ENCODE measurements around the gene AOAH.
A peak's percentile ranks its signal among the peaks of the same experiment; 100 is the strongest.
"Not testable (repeated sequence)": the region's sequence is repeated elsewhere in the genome, so short reads cannot be mapped to it uniquely, and the experiment has no call there.

The AOAH gene

DNA sequence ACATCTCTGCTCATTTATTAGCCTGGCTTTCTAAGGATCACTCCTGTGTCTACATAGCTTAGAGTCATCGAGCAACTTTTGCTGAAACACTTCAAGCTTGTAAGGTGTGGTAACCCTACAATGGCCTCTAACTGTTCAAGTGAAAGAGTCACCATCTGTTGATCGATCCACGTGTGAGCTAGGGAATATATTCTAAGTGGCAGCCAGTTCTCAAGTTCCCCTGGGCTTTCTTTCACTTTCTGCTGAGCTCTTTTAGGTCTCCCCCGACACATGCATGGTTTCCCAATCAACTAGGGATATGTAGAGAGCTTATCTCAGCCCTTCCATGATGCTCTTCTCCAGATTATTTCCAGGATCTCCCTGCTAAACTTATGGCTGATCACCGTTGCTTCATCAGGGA, 15.5 kb downstream of the AOAH start:
- H3K9me3 Mint-ChIP-seq, result no peaks in the 10 kb centered on the region
- H3K4me1 Mint-ChIP-seq, result peaks cover 94% of the 10 kb centered on the region
- peak overlapping the region; percentile 71 for H3K4me3 Mint-ChIP-seq
- DNase-seq (ENCODE audit: low spot score in 2 of 2) (no peak), ATAC-seq (replicated peaks; ENCODE audit: extremely low read depth, poor library complexity, severe bottlenecking) (peak; percentile 45)
- H3K27me3 Mint-ChIP-seq, result no peaks in the 10 kb centered on the region
- peak overlapping the region; percentile 92 for H3K27ac Mint-ChIP-seq (ENCODE audit: low read depth)
- H3K36me3 Mint-ChIP-seq (ENCODE audit: insufficient read depth), result peaks cover 27% of the 10 kb centered on the region

DNA sequence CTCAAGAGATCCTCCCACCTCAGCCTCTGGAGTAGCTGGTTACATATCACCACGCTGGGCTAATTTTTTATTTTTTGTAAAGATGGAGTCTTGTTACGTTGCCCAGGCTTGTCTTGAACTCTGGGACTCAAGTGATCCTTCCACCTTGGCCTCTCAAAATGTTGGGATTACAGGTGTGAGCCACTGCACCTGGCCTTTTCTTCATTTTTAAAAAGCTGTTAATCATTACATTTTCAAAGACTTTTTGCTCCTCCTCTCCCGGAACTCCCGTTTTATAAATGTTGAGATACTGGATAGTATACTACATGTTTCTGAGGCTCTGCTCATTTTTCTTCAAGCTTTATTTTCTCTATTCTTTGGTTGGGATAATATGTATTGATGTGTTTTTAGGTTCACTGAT, 16.4 kb downstream of the AOAH start:
- Mint-ChIP-seq H3K27me3 (no peaks in the 10 kb centered on the region), H3K4me3 (peak overlapping the region; percentile 71), H3K27ac (ENCODE audit: low read depth) (peak overlapping the region; percentile 92), H3K36me3 (ENCODE audit: insufficient read depth) (peaks cover 24% of the 10 kb centered on the region), H3K9me3 (no peaks in the 10 kb centered on the region), H3K4me1 (peaks cover 94% of the 10 kb centered on the region)
- DNase-seq (ENCODE audit: low spot score in 2 of 2), result no peak
- ATAC-seq (replicated peaks; ENCODE audit: extremely low read depth, poor library complexity, severe bottlenecking), result no peak

DNA sequence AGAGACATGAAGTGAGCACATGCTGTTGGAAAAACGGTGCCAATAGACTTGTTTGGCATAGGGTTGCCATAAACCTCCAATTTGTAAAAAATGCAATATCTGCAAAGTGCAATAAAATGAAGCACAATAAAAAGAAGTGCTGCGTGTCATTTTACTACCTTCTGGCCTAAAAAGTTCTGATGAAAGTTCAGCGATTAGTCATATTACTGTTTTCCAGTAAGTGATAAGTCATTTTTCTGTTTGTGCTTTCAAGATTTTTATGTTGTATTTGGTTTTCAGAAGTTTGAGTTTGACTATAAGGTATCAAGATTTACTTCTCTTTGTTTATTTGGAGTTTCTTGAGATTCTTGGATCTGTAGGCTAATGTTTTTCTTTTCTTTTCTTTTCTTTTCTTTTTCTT, 16.8 kb downstream of the AOAH start:
- Mint-ChIP-seq H3K36me3 (ENCODE audit: insufficient read depth) (peaks cover 24% of the 10 kb centered on the region), H3K4me1 (peaks cover 94% of the 10 kb centered on the region)
- DNase-seq (ENCODE audit: low spot score in 2 of 2), result no peak

DNA sequence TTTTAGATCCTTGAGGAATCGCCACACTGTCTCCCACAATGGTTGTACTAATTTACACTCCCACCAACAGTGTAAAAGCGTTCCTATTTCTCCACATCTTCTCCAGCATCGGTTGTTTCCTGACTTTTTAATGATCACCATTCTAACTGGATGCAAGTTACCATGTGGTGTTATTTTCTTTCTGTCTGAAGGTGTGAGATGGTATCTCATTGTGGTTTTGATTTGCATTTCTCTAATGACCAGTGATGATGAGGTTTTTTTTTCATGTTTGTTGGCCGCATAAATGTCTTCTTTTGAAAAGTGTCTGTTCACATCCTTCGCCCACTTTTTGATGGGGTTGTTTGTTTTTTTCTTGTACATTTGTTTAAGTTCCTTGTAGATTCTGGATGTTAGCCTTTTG, 20.4 kb downstream of the AOAH start:
- H3K27me3 Mint-ChIP-seq, result not testable (repeated sequence)
- peak overlapping the region; percentile 37 for H3K4me3 Mint-ChIP-seq
- peak overlapping the region; percentile 73 for H3K27ac Mint-ChIP-seq (ENCODE audit: low read depth)

More for the DNA sequence above, 16.8 kb downstream of the AOAH start:
- peak overlapping the region; percentile 71 for H3K4me3 Mint-ChIP-seq
- no peaks in the 10 kb centered on the region for H3K27me3 Mint-ChIP-seq
- peak overlapping the region; percentile 92 for H3K27ac Mint-ChIP-seq (ENCODE audit: low read depth)
- no peak for ATAC-seq (replicated peaks; ENCODE audit: extremely low read depth, poor library complexity, severe bottlenecking)
- H3K9me3 Mint-ChIP-seq, result no peaks in the 10 kb centered on the region

DNA sequence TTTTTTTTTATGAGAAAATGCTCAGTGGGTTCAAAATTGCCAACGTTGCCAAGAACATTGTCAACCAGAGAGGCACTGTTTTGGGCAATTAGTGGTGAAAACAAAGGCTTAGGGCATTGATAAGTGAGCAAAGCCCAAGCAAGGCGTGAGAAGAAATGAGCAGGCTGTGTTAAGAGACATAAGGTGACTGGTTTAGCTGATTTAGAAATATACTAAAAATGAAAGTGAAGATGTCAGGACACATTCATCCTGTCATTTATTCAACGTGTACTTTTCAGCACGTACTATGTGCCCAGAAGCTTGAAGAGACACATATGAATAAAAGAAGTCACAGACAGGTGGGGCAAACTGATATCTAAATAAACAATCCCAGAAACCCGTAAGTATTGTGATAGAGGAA, 31.8 kb downstream of the AOAH start:
- Mint-ChIP-seq H3K4me1 (peaks cover 52% of the 10 kb centered on the region), H3K4me3 (peak overlapping the region; percentile 66), H3K27me3 (no peaks in the 10 kb centered on the region), H3K27ac (ENCODE audit: low read depth) (peak overlapping the region; percentile 94), H3K36me3 (ENCODE audit: insufficient read depth) (peaks cover 14% of the 10 kb centered on the region), H3K9me3 (no peaks in the 10 kb centered on the region)
- ATAC-seq (replicated peaks; ENCODE audit: extremely low read depth, poor library complexity, severe bottlenecking) (peak; percentile 68), DNase-seq (ENCODE audit: low spot score in 2 of 2) (no peak)

More for the DNA sequence above, 20.4 kb downstream of the AOAH start:
- H3K4me1 Mint-ChIP-seq, result peaks cover 89% of the 10 kb centered on the region
- DNase-seq (ENCODE audit: low spot score in 2 of 2); ATAC-seq (replicated peaks; ENCODE audit: extremely low read depth, poor library complexity, severe bottlenecking); H3K9me3 Mint-ChIP-seq: not testable (repeated sequence)
- peaks cover 12% of the 10 kb centered on the region for H3K36me3 Mint-ChIP-seq (ENCODE audit: insufficient read depth)

DNA sequence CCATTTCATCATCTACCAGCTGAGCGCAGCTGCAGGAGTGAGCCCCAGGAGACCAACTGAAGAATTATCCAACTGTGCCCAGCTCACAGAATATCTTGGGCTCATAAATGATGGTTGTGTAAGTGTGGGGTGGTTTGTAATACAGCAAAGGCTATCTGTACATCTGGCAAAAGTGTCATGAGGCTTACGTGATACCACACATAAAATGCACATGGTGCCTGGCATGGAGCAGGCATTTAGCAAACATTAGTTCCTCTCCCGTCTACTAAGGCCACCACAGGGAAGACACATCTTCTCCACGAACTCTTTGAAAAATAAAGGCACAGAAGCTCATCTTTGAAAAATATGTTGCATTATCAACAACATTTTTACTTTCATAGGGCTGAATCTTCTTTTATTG, 32.3 kb downstream of the AOAH start:
- H3K27ac Mint-ChIP-seq (ENCODE audit: low read depth), result peak overlapping the region; percentile 94
- no peaks in the 10 kb centered on the region for H3K27me3 Mint-ChIP-seq
- H3K9me3 Mint-ChIP-seq, result no peaks in the 10 kb centered on the region
- H3K4me3 Mint-ChIP-seq, result peak overlapping the region; percentile 66
- no peak for DNase-seq (ENCODE audit: low spot score in 2 of 2)
- H3K4me1 Mint-ChIP-seq, result peaks cover 54% of the 10 kb centered on the region
- H3K36me3 Mint-ChIP-seq (ENCODE audit: insufficient read depth), result peaks cover 16% of the 10 kb centered on the region
- ATAC-seq (replicated peaks; ENCODE audit: extremely low read depth, poor library complexity, severe bottlenecking), result peak; percentile 15

DNA sequence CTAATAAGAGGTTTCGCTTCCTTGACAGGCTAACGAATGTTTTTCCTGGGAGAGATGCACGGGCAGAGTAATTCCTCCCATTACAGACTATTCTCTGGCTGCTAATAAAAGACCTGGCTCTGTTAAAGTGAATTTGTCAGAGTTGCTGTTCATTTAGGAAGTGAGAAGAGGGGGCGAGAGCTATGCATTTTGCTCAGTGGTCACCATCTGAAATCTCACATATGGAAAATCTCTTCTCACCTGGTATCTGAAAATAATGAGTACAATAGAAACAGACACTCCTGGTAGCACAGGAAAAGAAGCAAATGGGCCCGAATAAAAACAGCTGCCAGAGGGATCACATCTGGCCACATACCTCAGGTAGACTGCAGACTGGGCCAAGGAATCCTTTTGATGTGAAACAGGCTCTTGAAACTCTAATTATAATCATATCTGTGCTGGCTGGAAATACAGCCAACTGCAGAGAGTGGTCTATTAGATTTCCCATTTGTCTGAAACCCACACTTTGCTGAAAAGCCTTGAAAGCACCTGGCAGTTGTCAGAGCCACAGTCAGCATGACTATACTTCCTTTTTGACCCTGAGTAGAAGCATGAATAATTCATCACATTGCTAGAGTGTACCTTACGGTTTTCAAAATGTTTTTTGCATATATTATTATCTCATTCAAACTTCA, 33.6 kb downstream of the AOAH start:
- H3K4me1 Mint-ChIP-seq, result peaks cover 62% of the 10 kb centered on the region

DNA sequence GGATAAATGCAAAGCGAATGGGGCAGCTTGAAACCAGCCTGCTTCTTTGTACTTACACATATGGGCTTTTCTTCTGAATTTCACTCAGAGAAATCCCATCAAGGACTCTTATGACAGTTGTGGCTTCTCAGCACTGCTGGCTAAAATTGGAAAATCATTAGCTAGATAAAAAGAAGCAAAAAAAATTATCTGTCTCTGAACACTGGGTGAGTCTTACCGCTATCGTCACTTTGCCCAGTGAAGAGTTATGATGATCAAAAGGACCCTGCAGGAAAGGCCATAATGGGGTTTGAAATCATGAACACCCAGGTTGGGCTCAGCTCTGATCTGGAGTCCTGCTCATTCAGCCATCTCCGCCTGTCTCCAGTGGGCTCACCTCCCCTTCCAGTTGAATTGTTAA, 34.3 kb downstream of the AOAH start:
- H3K27ac Mint-ChIP-seq (ENCODE audit: low read depth), result peak overlapping the region; percentile 94
- no peaks in the 10 kb centered on the region for H3K9me3 Mint-ChIP-seq
- H3K4me3 Mint-ChIP-seq, result peak overlapping the region; percentile 66
- H3K36me3 Mint-ChIP-seq (ENCODE audit: insufficient read depth), result peaks cover 23% of the 10 kb centered on the region
- DNase-seq (ENCODE audit: low spot score in 2 of 2), result no peak
- no peak for ATAC-seq (replicated peaks; ENCODE audit: extremely low read depth, poor library complexity, severe bottlenecking)
- no peaks in the 10 kb centered on the region for H3K27me3 Mint-ChIP-seq
- peaks cover 68% of the 10 kb centered on the region for H3K4me1 Mint-ChIP-seq

More for the DNA sequence above, 33.6 kb downstream of the AOAH start:
- Mint-ChIP-seq H3K27ac (ENCODE audit: low read depth) (peak overlapping the region; percentile 94), H3K4me3 (peak overlapping the region; percentile 66), H3K9me3 (no peaks in the 10 kb centered on the region), H3K27me3 (no peaks in the 10 kb centered on the region), H3K36me3 (ENCODE audit: insufficient read depth) (peaks cover 19% of the 10 kb centered on the region)
- DNase-seq (ENCODE audit: low spot score in 2 of 2) (no peak), ATAC-seq (replicated peaks; ENCODE audit: extremely low read depth, poor library complexity, severe bottlenecking) (no peak)

DNA sequence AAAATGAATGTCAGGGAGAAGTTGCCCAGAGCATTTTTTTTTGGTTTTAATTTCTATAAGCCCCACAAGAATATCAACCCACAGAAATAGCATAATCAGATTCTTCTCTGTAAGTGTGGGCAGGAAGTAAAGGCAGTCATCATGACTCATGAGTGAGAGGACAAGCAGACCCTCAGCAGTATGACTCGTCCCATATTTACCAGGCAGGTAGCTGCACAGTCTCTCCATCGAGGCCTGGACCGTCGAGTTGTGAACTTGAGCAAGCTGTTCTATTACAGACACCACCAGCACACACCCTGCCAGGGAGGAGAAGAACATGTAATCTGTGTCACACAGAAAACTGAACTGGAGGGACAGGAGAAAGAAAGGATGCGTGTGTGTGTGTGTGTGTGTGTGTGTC, 37.8 kb downstream of the AOAH start:
- Mint-ChIP-seq H3K4me3 (peak overlapping the region; percentile 63), H3K4me1 (peaks cover 75% of the 10 kb centered on the region), H3K27me3 (no peaks in the 10 kb centered on the region), H3K36me3 (ENCODE audit: insufficient read depth) (peaks cover 28% of the 10 kb centered on the region), H3K9me3 (no peaks in the 10 kb centered on the region), H3K27ac (ENCODE audit: low read depth) (peak overlapping the region; percentile 72)
- peak in 1 of 2 donors; percentile 21 for DNase-seq (ENCODE audit: low spot score in 2 of 2)
- peak; percentile 90 for ATAC-seq (replicated peaks; ENCODE audit: extremely low read depth, poor library complexity, severe bottlenecking)

DNA sequence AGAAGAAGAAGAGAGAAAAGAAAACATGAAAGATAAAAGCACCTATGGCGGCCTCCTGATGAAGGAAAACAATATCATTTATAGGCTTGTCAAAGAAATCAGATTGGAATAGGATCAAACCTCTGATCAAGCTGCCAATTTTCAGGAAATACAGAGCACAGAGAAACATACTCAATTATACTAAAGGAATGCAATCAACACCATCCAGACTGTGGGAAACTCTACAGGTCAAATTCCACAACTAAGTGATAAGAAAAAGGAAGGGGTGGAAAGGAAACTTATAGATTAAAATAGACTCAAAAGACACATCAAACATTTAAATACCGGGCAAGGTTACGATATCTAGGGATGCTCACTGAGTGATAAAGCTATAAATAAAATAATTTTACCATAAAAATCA, 39.3 kb downstream of the AOAH start:
- ATAC-seq (replicated peaks; ENCODE audit: extremely low read depth, poor library complexity, severe bottlenecking), result no peak
- DNase-seq (ENCODE audit: low spot score in 2 of 2), result no peak
- Mint-ChIP-seq H3K27ac (ENCODE audit: low read depth) (peak overlapping the region; percentile 70), H3K4me1 (peaks cover 71% of the 10 kb centered on the region), H3K4me3 (no peak overlapping the region), H3K9me3 (no peaks in the 10 kb centered on the region), H3K36me3 (ENCODE audit: insufficient read depth) (peaks cover 35% of the 10 kb centered on the region), H3K27me3 (no peaks in the 10 kb centered on the region)

DNA sequence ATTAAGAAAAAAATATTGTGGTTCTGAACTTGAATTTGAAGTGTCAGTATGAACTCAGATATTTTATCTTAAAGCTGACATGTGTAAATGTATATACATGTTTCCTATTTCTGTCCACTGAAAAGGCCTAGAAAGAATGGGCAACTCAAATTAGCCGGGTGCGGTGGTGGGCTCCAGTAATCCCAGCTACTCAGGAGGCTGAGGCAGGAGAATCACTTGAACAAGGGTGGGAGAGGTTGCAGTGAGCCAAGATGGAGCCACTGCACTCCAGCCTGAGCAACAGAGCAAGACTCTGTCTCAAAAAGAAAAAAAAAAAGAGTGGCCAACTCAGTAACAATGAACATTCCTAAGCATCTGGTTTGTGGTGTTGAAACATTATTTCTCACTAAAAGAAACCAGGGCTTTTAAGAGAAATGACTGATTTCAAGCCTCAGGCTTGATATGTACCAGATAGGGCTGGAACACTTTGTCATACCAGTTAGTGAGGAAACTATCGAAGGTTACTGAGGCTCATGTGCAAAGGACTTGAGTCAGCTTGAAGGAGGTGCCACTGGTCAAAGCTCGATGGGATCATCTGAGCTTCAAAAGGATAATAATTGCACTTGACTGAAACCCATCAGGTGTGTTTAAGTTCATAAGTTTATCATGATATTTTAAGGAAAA, 40.5 kb downstream of the AOAH start:
- no peaks in the 10 kb centered on the region for H3K27me3 Mint-ChIP-seq
- DNase-seq (ENCODE audit: low spot score in 2 of 2), result no peak
- peaks cover 27% of the 10 kb centered on the region for H3K36me3 Mint-ChIP-seq (ENCODE audit: insufficient read depth)
- peaks cover 62% of the 10 kb centered on the region for H3K4me1 Mint-ChIP-seq
- no peaks in the 10 kb centered on the region for H3K9me3 Mint-ChIP-seq
- H3K27ac Mint-ChIP-seq (ENCODE audit: low read depth), result peak overlapping the region; percentile 80
- no peak overlapping the region for H3K4me3 Mint-ChIP-seq
- ATAC-seq (replicated peaks; ENCODE audit: extremely low read depth, poor library complexity, severe bottlenecking), result no peak

DNA sequence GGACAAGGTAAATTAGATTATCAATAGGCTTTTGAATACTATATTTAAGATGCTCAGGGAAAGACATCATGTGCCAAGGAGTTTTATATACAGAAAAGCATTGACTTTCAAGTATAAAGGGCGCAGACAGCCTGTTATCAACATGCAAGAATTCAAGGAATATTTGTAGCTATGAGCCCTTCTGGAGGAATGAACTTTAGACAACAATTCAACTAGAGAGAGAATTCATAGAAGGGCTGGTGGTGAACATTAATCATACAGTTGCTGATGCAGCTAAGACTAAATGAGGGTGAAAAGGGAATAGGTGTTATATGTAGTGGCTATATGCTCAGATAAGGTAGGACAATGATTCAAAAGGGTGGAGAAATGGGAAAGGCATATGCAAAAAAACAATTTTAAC, 41.2 kb downstream of the AOAH start:
- H3K36me3 Mint-ChIP-seq (ENCODE audit: insufficient read depth), result peaks cover 32% of the 10 kb centered on the region
- ATAC-seq (replicated peaks; ENCODE audit: extremely low read depth, poor library complexity, severe bottlenecking) (no peak), DNase-seq (ENCODE audit: low spot score in 2 of 2) (no peak)
- peak overlapping the region; percentile 80 for H3K27ac Mint-ChIP-seq (ENCODE audit: low read depth)
- H3K27me3 Mint-ChIP-seq, result no peaks in the 10 kb centered on the region
- no peaks in the 10 kb centered on the region for H3K9me3 Mint-ChIP-seq
- H3K4me1 Mint-ChIP-seq, result peaks cover 68% of the 10 kb centered on the region
- no peak overlapping the region for H3K4me3 Mint-ChIP-seq

DNA sequence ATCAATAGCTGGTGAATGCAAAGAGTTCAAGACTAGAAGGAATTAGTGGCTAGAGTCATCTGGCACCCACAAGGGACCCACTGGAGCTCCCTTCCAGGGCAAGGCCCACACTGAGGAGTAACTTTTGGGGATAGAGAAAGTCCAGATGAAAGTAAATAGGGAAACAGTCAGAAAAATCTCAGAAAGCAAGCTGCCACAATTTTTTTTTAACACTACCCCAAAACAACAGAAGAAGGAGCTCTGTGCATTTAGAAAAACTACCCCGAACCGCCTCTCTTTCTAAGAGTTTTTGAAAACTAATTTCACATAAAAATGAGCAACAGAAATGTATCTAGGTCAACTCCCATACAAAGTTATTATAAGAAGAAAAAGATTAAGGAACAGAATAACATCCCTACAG, 42.2 kb downstream of the AOAH start:
- no peak for DNase-seq (ENCODE audit: low spot score in 2 of 2)
- H3K4me1 Mint-ChIP-seq, result peaks cover 76% of the 10 kb centered on the region

More for the DNA sequence above, 42.2 kb downstream of the AOAH start:
- H3K27me3 Mint-ChIP-seq, result no peaks in the 10 kb centered on the region
- no peak overlapping the region for H3K4me3 Mint-ChIP-seq
- peaks cover 29% of the 10 kb centered on the region for H3K36me3 Mint-ChIP-seq (ENCODE audit: insufficient read depth)
- ATAC-seq (replicated peaks; ENCODE audit: extremely low read depth, poor library complexity, severe bottlenecking), result no peak
- H3K27ac Mint-ChIP-seq (ENCODE audit: low read depth), result peak overlapping the region; percentile 80
- H3K9me3 Mint-ChIP-seq, result no peaks in the 10 kb centered on the region

Measured in central memory CD8-positive, alpha-beta T cell (primary cell).